ENCODE measurements around the gene TMEM87B.
"Not testable (repeated sequence)": the region's sequence is repeated elsewhere in the genome, so short reads cannot be mapped to it uniquely, and the experiment has no call there.

The TMEM87B gene

DNA sequence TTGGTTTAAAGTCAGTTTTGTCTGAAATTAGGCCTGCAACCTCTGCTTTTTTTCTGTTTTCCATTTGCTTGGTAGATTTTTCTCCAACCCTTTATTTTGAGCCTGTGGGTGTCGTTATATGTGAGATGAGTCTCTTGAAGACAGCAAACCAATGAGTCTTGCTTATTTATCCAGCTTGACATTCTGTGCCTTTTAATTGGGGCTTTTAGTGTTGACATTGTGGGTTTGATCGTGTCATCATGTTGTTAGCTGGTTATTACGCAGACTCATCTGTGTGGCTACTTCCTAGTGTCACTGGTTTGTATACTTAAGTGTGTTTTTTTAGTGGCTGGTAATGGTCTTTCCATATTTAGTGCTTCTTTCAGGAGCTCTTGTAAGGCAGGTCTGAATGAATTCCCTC, 18.8 kb downstream of the TMEM87B start:
- no peak for DNase-seq (ENCODE audit: low read depth in 2 of 2)

DNA sequence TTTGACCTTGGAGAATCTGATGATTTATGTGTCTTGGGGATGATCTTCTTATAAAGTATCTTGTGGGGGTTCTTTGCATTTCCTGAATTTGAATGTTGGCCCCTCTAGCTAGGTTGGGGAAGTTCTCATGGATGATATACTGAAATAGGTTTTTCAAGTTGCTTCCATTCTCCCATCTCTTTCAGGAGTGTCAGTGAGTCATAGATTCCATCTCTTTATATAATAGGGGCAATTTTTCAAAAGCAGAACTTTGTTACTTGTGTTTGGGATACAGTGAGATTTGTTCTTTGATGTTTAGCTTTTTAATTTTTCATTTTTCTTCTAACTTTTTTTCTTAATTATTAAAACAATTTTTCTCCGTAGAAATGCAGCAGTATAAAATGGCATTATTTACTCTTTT, 19.4 kb downstream of the TMEM87B start:
- DNase-seq (ENCODE audit: low read depth in 2 of 2), result no peak

DNA sequence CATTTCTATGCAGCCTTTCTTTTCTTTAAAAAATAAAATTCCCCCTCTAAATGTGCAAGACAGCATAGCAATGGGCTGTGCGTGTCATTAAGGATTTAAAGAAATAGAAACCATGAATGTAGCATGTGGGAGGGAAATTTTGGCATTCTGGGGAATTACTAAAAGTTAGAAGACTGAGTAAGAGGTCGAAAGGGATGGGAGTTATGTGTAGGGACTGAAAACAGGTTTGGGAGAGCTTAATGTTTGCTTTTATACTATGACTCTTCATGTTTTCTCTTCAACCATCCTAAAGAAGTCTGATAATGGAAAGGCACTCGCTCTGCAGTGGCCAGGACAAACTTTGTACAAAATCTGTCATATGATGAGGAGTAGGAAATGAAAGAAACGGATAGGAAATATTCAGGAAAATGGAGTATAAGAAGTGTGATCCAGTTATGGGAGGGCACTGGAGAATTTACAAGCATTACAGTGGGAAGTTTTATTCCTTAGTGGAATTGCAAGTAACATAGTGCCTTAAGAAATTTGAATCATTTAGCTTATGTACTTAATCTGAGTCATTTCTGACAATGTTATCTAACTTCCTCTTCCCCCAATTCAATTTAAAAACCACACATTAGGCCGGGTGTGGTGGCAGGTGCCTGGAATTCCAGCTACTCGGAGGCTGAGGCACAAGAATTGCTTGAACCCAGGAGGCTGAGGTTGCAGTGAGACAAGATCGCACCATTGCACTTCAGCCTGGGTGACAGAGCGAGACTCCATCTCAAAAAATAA, 20.6 kb downstream of the TMEM87B start:
- no peak for DNase-seq (ENCODE audit: low read depth in 2 of 2)

DNA sequence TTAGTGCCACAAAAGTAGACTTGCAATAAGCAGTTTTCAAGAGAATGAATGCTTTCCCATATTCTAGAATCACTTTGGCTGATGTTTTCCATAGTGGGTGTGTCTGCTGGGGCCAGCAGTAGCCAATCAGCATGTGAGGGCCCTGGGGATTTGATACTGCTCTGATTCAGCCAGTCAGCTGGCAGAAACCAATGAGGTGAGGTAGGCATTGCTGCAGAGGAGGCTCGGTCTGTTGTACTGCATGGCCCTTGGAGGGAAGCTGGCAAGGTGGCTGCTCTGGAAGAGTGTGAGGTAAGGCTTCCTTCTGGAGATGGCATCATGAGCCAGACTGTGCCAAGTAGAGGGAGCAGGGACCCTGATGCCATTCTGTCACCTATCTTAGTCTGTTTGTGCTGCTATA, 22.7 kb downstream of the TMEM87B start:
- no peak for DNase-seq (ENCODE audit: low read depth in 2 of 2)

DNA sequence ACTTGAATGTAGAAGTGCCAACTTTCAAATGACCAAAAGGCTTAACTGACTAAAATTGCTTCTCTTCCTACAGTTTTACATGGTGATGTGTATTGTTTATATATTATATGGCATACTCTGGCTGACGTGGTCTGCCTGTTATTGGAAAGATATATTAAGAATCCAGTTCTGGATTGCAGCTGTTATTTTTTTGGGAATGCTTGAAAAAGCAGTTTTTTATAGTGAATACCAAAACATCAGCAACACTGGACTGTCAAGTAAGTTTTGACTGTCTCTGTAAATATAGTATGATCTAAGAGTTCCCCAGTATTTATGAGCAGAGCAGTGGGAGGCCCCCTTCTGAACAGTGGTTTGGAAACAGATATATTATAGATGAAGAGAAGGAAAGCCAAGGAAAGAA, 26.2 kb downstream of the TMEM87B start:
- no peak for DNase-seq (ENCODE audit: low read depth in 2 of 2)

DNA sequence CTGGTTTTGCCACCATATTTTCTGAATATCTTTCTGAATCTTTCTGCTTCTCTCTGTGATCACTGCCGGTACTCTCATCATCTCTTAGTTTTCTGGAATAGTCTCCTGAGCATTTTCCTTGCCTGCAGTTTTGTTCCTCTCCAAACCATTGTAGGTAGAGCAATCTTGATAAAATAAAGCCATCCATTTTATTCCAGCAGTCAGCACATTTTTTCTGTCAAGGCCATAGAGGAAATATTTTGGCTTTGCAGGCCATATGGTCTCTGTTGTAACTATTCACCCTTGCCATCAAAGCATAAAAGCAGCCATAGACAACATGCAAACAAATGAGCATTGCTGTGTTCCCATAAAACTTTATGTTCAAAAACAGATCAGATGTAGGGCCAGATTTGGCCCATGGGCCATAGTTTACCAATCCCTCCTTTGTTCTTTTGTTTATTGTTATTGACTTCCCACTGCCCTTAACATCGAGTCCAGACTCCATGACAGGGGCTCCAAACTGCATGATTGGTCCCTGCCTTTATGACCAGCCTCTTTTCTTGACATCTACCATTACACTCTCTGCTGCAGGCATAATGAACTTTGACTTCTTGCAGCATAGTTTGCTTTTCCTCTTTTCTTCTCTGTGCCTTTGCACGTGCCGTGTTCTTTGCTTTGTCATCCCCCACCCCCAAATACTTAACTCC, 29.8 kb downstream of the TMEM87B start:
- DNase-seq (ENCODE audit: low read depth in 2 of 2), result no peak

DNA sequence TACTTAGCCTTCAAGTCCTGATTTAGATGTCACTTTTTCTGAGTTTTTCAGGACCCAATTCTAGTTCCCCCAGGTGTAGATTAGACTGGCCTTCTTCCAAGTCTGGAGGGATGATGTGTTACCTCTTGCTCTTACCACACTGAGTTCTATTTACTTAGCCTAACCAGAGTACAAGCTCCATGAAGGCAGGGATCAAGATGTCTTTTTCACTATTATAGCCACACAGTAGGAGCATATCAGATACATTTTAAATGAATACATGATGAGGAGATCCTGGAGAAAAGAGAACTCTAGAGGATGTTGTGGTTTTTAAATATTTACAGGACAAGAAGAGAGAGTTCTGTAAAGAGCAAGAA, 30.3 kb downstream of the TMEM87B start:
- no peak for DNase-seq (ENCODE audit: low read depth in 2 of 2)

DNA sequence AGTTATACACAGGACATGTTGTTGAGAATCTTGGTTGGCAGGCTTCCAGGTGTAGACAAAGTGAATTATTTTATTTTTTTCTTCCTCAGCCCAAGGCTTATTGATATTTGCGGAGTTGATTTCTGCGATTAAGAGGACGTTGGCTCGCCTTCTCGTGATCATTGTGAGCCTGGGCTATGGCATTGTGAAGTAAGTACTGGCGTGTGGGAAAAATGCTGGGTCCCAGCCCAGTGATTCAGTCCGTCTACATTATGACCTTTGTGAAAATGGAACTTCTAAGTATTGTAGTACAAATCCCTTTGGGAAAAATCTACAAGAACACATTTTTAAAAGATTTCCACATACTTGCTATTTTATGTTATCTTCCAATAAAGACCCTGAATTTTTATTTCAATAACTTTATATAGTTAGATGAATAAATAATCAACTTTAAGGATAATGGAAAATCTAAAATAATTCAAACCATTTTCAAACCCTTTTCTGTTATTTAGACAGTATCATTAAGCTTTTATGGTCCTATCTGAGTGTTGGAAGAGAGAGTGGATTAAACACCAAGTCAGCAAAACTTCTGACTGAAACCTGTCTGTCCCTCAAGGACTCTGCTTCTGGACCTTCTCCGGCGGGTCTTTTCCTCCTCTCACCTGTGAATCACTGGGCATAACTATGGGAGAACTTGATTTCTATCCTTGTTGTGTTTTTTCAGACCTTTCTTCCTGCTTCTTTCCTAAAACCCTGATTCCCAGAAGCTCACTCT, 31.0 kb downstream of the TMEM87B start:
- DNase-seq (ENCODE audit: low read depth in 2 of 2), result no peak

DNA sequence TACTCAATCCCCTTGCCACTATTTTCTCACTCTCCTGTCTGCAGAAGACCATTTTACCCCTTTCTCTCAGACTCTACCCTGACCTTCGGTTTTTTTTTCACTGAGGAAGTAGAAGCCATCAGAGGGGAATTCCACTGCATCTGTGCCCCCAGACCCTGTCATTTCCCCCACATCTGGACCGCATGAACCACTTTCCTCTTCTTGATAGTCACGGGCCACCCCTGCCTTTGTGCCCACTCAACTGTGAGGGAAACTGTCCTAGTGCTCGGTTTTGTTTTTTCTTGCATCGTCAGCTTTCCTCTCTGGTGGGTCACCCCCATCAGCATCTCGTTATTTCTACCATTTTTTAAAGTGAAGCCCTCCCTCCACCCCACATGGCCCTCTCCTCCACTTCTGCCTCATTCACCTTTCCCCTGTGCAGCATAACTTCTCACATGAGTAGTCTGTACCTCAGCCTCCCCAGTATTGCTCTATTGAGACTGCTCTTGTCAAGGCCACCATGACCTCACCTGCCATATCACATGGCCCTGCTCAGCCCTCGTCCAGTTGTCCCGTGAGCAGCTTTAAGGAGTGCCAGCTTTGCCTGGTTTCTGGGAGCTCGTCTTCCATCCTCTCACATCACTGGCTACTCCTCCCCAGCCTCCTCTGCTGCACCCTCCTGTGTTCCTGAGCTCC, 32.4 kb downstream of the TMEM87B start:
- no peak for DNase-seq (ENCODE audit: low read depth in 2 of 2)

DNA sequence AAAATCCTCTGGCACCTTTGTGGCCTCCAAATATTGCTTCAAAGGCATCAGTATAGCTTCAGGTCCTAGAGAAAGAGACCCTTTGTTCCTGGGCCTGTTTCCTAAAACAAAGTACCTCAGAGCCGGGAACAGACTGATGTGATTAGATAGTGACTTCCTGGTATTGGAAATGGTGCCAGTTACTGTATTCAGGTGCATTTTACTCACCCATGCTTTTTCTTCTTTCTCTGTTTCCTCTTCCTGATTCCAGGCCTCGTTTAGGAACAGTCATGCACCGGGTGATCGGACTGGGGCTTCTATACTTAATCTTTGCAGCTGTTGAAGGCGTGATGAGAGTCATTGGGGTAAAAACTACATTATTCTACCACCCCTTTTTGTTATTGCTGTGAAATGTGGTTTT, 34.3 kb downstream of the TMEM87B start:
- no peak for DNase-seq (ENCODE audit: low read depth in 2 of 2)

DNA sequence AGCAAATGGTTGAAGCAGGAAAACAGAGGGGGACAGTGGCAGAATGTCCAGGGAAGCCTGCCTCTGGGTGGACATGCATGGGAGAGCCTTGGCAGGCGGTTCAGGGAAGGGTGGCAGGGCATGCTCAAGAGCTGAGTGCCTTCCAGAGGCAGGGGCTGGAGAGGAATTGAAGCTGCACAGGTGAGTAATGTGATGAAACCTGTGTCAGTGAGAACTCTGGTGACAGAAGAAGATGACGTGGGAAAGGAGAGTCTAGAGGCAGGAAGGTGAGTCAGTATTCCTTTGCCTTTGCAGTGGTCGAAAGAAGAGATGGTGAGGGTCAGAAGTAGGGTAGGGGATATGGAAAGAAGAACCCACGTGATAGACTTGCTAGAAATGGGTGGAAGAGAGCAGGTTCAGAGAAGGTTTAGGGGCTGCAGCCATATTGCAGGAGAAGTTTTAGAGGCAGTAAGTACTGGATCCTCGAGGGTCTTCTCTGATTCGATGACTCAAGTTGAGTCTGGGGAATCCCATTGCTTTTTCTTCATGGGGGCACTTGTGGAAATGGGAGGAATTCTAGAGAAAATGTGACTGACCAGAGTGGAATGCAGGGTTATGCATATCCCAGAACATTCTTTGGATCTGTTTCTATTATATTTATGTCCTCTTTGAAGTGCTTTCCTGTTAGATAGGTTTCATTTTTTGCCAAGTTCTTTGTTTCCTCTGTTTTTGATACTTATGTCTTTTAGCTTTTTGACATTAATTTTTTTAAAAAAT, 37.4 kb downstream of the TMEM87B start:
- DNase-seq (ENCODE audit: low read depth in 2 of 2), result peak; percentile 60 to 64

DNA sequence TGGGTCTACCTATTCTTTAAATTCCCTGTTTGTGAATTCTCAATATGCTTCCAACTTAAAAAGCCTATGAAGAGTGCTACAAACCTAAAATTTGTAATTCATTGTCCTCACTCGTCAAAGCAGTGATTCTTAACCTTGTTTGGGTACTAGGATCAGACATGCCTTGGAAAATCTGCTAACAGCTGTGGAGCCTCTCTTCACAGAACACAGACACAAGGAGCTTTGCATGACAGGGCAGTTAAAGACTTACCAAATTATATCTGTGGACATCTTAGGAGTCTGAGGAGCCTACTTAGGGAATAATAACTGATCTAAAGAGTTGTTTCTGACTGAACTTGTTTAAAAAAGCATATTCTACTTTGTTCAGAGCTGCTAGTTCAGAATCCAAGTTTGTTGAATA, 38.1 kb downstream of the TMEM87B start:
- no peak for DNase-seq (ENCODE audit: low read depth in 2 of 2)

DNA sequence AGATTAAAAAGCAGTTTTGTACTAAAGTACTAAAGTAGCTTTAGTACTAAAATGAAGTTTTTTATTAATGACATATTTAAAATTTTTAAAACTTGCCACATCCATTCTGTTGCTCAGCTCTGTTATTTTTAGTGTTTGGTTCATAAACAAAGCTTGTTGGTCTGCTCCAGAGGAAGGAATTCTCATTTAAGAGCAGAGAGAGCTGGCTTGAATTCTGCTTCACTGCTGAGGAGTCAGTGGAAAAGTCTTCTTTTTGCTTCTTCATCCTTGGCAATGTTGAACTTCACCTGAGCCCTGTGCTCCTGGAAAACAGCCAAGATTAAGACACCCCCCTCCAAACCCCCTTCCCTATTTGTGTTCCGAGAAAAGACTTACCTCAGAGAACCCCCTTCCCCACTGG, 40.6 kb downstream of the TMEM87B start:
- no peak for DNase-seq (ENCODE audit: low read depth in 2 of 2)

DNA sequence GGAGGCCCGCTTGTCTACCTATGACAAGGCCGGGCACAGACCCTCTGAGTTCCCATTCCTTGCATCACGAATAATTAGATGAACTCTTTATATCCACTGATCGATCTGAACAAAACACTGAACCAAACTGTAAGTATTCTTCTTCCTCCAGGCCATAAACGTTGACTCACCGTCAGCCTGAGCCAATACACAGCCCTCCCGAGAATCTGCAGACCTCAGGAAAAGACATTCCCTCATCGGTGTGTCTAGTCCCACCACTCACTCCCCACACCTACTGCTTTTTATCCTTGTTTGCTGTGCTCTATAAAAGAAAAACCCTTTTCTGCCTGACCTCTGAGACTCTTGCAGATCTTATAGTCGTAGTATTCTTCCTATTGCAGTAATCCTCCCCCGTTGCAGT, 41.0 kb downstream of the TMEM87B start:
- no peak for DNase-seq (ENCODE audit: low read depth in 2 of 2)

DNA sequence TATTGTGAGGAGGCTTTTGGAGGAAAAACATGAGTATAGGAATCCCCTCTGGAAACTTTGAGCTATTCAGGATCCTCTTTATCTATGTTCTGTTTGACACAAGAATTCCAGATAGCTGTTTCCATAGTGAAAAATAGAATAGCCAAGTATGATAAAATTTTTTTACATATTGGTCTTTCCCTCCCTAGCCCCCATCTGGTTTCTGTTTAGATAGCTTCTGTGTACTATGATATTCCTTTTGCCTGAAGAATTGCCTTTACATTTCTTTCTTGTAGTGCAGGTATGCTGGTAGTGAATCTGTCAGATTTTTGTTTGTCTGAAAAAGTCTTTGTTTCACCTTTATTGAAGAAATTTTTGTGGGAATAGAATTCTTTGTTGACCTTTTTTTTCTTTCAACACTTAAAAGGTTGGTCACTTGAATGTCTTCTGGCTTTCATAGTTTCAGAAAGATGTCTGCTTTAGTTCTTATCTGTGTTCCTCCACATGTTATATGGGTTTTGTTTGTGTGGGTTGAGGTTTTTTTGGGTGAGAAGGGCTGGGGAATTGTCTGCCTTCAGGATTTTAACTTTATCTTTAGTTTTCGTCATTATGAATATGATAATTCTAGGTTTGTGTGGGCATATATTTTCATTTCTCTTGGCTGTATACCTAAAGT, 53.2 kb downstream of the TMEM87B start:
- DNase-seq (ENCODE audit: low read depth in 2 of 2), result no peak

DNA sequence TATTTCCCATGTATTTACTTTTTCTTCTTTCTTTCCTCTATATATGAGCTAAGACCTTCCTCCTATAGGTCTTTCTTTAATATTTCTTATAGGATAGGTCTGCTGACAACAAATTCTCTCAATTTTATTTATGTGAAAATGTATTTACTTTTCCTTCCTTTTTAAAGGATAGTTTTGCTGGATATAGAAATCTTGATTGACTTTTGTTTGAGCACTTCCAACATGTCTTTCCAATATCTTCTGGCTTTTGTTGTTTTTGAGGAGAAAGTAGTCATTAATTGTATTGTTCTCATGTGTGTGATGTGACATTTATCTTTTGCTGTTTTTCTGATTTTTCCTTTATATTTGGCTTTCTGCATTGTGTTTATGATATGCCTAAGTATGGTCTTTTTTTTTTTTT, 54.2 kb downstream of the TMEM87B start:
- no peak for DNase-seq (ENCODE audit: low read depth in 2 of 2)

DNA sequence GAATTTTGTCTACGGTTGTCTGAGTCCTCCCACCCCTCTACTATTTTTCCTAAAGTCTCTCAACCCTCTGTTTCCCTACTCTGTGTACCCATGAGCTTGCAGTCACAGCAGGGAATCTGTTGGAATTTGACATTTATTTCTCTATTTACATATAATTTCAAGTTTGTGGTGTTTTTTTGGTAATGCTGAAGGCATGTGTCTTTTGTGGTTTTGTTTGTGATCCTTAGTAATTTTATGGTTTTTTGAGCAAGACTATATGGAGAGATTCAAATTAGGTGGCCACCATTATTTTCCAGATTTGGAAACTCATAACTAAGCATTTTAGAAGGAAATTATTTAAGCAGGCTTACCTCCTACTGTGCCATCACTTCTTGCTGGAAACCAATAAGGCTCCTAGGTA, 55.9 kb downstream of the TMEM87B start:
- no peak for DNase-seq (ENCODE audit: low read depth in 2 of 2)

DNA sequence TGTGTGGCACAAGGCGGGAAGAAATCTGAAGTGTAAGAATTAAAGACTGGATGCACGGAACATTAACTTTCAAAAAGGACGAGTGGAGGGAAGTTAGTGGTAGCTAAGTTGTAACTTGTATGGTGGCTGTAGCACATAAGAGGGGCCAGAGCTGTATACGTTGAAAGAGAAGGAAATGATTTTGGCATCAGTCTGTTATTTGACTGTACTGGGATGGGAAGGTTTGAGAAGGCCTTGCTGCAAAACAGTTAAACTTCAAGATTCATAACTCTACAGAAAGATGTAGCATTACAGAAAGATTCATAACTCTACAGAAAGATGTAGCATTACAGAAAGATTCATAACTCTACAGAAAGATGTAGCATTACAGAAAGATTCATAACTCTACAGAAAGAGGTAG, 58.3 kb downstream of the TMEM87B start:
- not testable (repeated sequence) for DNase-seq (ENCODE audit: low read depth in 2 of 2)

DNA sequence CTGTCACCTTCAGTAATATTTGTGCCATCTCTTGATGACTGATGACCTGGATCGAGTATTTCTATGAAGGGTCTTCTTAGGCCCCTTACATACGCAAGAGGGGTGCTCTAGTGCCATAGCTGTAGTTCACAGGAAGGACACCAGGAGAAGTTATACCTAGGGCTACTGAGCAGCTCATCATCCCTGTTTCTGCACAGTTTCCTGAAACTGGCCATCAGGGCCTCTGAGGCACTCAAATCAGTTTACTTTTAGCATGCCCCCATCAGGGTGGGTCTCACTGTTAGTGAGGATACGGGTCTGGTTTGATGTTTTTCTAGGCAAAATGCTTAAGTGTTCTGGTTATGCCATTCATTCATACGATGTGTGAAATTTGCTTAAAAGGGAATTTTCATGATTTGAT, 63.1 kb downstream of the TMEM87B start:
- DNase-seq (ENCODE audit: low read depth in 2 of 2), result no peak

DNA sequence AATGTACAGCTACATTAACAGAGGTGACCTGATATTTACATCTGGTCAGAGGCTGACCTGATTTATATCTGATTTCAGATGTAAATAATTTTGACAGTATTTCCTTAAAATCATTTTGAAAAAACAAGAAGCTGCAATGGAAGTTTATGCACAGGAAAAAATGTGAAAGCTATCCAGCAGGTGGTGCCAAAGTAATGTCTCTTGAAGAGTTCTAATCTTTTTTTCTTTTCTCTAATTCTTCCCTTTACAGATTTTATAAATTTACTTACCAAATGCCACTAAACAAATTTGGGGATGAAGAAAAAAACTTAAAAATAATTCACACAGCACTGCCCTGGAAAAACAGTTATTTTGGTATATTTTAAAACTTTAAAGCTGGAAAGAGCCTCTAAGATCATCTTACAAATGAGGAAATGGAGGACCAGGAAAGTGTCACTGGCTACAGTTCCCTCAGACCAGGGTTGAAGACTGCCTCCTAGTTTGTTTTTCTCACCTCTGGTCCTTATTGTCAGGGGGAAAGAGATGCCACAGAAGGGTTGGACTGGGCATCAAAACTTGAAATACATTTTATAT, 66.7 kb downstream of the TMEM87B start:
- DNase-seq (ENCODE audit: low read depth in 2 of 2), result peak; percentile 17 to 26

DNA sequence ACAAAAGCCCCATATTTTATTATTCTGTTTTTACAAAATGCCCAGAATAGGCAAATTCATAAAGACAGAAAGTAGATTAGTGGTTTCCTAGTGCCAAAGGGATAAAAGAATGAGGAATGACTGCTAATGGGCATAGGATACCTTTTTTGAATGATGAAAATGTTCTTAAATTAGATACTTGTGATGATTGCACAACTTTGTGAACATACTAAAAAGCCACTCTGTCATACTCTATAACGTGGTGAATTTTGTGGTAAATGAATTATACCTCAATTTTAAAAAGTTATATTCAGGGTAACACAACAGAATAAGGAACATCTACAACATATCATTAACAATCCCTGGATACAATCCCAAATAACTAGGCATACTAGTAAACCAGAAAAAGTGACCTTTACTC, 74.0 kb downstream of the TMEM87B start:
- no peak for DNase-seq (ENCODE audit: low read depth in 2 of 2)
